GM13977 (cell line): ENCODE results near the gene DDX31.

Experiments used
- DNase-seq: peaks from one replicate; pipeline ENCODE4 v3.0.0; 2012; ENCODE audit warnings: low spot score
- CTCF ChIP-seq: IDR thresholded peaks from 2 replicates; pipeline ENCODE4 v1.5.1; 2012; ENCODE audit warnings: mild to moderate bottlenecking, control low read depth; ENCODE audit not compliant: insufficient read depth; ENCODE audit errors: extremely low read depth, missing control alignments
- in situ Hi-C: fragments of 300-500 bp; cut with MboI; formaldehyde crosslinking; loops from one replicate; pipeline ENCODE4 v1.12.0; 2022; ENCODE audit warnings: low sequenced_read_pairs, low pct_unique_long_range_greater_than_20kb, mixed read lengths, inconsistent platforms; ENCODE audit not compliant: unreplicated experiment

DDX31 gene

DNA sequence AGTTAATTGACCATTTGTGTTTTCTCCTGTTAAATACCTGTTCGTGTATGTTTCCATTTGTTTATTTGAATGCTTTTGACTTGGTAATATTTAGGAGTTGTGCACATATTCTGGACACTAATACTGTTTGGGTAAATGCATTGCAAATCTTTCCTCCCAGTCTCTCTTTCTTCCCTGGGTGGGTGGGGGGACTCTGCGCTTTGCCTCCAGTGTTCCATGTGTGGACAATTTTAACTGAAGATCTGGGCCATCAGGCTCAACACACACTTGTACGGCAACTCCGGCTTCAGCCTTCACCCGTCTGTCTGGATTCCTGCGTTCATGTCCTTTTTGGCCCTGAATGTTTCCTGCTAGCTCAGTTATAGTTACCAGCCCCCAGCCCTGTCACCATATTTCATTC lies 40.5 kb upstream of the DDX31 start:
- no peak for DNase-seq
- no peak for TF ChIP-seq CTCF
- in situ Hi-C loops: no loop called here

GRCh38 chr9:132708769-132709430 lies 39.1 kb upstream of the DDX31 start:
- no peak for DNase-seq
- no peak for TF ChIP-seq CTCF
- in situ Hi-C loops: no loop called here

DNA sequence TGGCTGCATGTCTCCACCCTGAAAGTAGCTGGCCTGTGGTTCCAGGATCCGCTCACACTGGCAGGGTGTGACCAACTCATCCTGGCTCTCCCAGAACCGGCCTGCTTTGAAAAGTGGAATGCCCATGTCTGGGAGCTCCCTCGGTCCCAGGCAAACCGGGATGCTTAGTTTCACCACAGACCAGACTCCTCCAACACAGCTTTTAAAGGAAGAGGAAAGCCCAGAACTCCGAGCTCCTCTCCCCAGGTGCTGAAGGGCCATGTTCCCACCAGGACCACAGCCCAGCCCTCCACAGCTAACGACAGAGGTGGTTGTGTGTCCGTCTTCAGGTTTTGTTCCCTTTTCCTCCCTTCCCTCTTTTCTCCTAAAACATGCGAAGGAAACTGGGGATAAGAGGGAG lies 38.5 kb upstream of the DDX31 start:
- no peak for DNase-seq
- in situ Hi-C loops: no loop called here
- no peak for TF ChIP-seq CTCF

DNA sequence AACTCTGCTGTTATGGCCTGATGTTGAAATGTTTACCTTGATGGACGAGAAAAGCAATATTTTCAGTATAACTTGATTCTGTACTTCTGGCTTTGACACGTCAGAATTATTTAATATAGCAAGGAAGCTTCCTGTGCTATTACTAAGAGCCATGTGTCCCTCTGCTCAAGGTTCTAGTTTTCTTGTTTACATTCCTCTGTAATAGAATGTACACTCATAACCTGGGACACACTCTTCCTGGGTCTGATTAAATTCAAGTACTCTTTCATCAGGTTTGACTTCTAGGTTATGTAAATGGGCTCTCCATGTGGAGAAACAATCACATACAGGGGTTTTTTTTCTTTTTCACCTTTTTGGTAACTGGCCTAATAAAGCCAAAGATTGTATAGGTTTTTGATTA lies 33.6 kb upstream of the DDX31 start:
- in situ Hi-C loops: no loop called here
- no peak for TF ChIP-seq CTCF
- no peak for DNase-seq

- TF ChIP-seq CTCF: no peak
- in situ Hi-C loops: no loop called here
- no peak for DNase-seq
Observed at GRCh38 chr9:132702254-132702653, 32.5 kb upstream of the DDX31 start.

GRCh38 chr9:132699956-132700355 lies 30.2 kb upstream of the DDX31 start:
- in situ Hi-C loops: no loop called here
- DNase-seq: no peak
- TF ChIP-seq CTCF: no peak
